CD4-positive, alpha-beta T cell treated with Interleukin-4 for 1 hour (primary cell): Measurements from ENCODE around the gene DGKB.

ENCODE experiments used
- DNase-seq, 2 donors: peaks; one replicate each; pipeline ENCODE4 v3.0.0-alpha.2; 2020 to 2022

The DGKB gene

GRCh38 chr7:14432924-14433323 is 469.6 kb downstream of the DGKB start:
- DNase-seq: no peak

- no peak for DNase-seq
Measured at GRCh38 chr7:14430926-14431325, 471.6 kb downstream of the DGKB start.

GRCh38 chr7:14425559-14425958 is 477.0 kb downstream of the DGKB start:
- no peak for DNase-seq

- DNase-seq: no peak
Measured at GRCh38 chr7:14424675-14425074, 477.9 kb downstream of the DGKB start.

GRCh38 chr7:14420768-14421167 is 481.8 kb downstream of the DGKB start:
- DNase-seq: no peak

GRCh38 chr7:14419531-14419930 is 483.0 kb downstream of the DGKB start:
- DNase-seq: no peak

- no peak for DNase-seq
Measured at GRCh38 chr7:14418633-14419032, 483.9 kb downstream of the DGKB start.

- no peak for DNase-seq
Measured at GRCh38 chr7:14414274-14414986, 488.1 kb downstream of the DGKB start.

- DNase-seq: no peak
Measured at GRCh38 chr7:14407246-14408015, 495.1 kb downstream of the DGKB start.

- DNase-seq: no peak
Measured at GRCh38 chr7:14403587-14403986, 499.0 kb downstream of the DGKB start.

GRCh38 chr7:14400271-14400670 is 502.3 kb downstream of the DGKB start:
- no peak for DNase-seq

- DNase-seq: no peak
Measured at GRCh38 chr7:14398526-14398925, 504.0 kb downstream of the DGKB start.

GRCh38 chr7:14395860-14396259 is 506.7 kb downstream of the DGKB start:
- no peak for DNase-seq

- no peak for DNase-seq
Measured at GRCh38 chr7:14394786-14395185, 507.8 kb downstream of the DGKB start.

- DNase-seq: no peak
Measured at GRCh38 chr7:14389595-14389994, 513.0 kb downstream of the DGKB start.

- no peak for DNase-seq
Measured at GRCh38 chr7:14389181-14389591, 513.4 kb downstream of the DGKB start.

- DNase-seq: no peak
Measured at GRCh38 chr7:14385074-14385473, 517.5 kb downstream of the DGKB start.

- no peak for DNase-seq
Measured at GRCh38 chr7:14381936-14382335, 520.6 kb downstream of the DGKB start.

- no peak for DNase-seq
Measured at GRCh38 chr7:14381306-14381705, 521.2 kb downstream of the DGKB start.

GRCh38 chr7:14380881-14381280 is 521.7 kb downstream of the DGKB start:
- DNase-seq: no peak

GRCh38 chr7:14377646-14378266 is 524.8 kb downstream of the DGKB start:
- no peak for DNase-seq

- no peak for DNase-seq
Measured at GRCh38 chr7:14376711-14377110, 525.8 kb downstream of the DGKB start.

GRCh38 chr7:14375998-14376397 is 526.6 kb downstream of the DGKB start:
- DNase-seq: no peak

- DNase-seq: no peak
Measured at GRCh38 chr7:14374336-14374735, 528.2 kb downstream of the DGKB start.
